Neural cell (in vitro differentiated cells): ENCODE measurements around the gene DBET. TPM values are rescaled to one million over a fixed set of nuclear protein-coding genes. Genes with fewer than 3 reads are reported as not detected.
"Not testable (repeated sequence)": the region's sequence is repeated elsewhere in the genome, so short reads cannot be mapped to it uniquely, and the experiment has no call there.

Experiments used
- H2AFZ ChIP-seq: fragments of 200-600, 300-800 bp; sonication (generic), shearing (Covaris generic); 2 replicates; pipeline ENCODE4 v1.6.0; 2014; ENCODE audit warnings: low read depth, mild to moderate bottlenecking, antibody characterized with exemption, low read length, moderate library complexity
- H3F3A ChIP-seq: fragments of 200-600 bp; shearing (Covaris generic); 2 replicates; pipeline ENCODE4 v1.6.1; 2016; ENCODE audit warnings: mild to moderate bottlenecking, moderate library complexity, mixed read lengths, antibody characterized with exemption, low read length; ENCODE audit not compliant: insufficient read depth, poor library complexity, severe bottlenecking
- H3K27ac ChIP-seq: fragments of 200-600, 300-800 bp; sonication (generic), shearing (Covaris generic); 2 replicates; pipeline ENCODE4 v1.5.1; 2014; ENCODE audit warnings: mild to moderate bottlenecking, low read length, moderate library complexity
- H3K27me3 ChIP-seq: fragments of 300-800, 200-600 bp; sonication (generic), shearing (Covaris generic); 2 replicates; pipeline ENCODE4 v1.6.0; 2014; ENCODE audit warnings: mild to moderate bottlenecking, low read depth, low read length, moderate library complexity; ENCODE audit not compliant: insufficient read depth
- H3K36me3 ChIP-seq: fragments of 300-800, 200-600 bp; sonication (generic), shearing (Covaris generic); 2 replicates; pipeline ENCODE4 v1.5.1; 2014; ENCODE audit warnings: mild to moderate bottlenecking, antibody characterized with exemption, low read length, moderate library complexity; ENCODE audit not compliant: insufficient read depth
- H3K4me2 ChIP-seq: fragments of 300-800, 200-600 bp; sonication (generic), shearing (Covaris generic); 2 replicates; pipeline ENCODE4 v1.6.0; 2014; ENCODE audit warnings: mild to moderate bottlenecking, low read length
- H3K4me3 ChIP-seq: fragments of 300-800, 200-600 bp; sonication (generic), shearing (Covaris generic); 2 replicates; pipeline ENCODE4 v1.5.1; 2014; ENCODE audit warnings: mild to moderate bottlenecking, low read length, moderate library complexity
- H3K79me2 ChIP-seq: fragments of 200-600 bp; shearing (Covaris generic); replicated peaks from 2 replicates; pipeline ENCODE4 v1.6.0; 2014; ENCODE audit warnings: mild to moderate bottlenecking, low read length, moderate library complexity; ENCODE audit not compliant: insufficient read depth
- H3K9ac ChIP-seq: fragments of 300-800, 200-600 bp; sonication (generic), shearing (Covaris generic); 2 replicates; pipeline ENCODE4 v1.6.1; 2016; ENCODE audit warnings: mild to moderate bottlenecking, low read length, mixed read lengths
- H3K9me2 ChIP-seq: fragments of 200-600 bp; shearing (Covaris generic); 2 replicates; pipeline ENCODE4 v1.6.1; 2016; ENCODE audit warnings: mild to moderate bottlenecking, low read length, mixed read lengths; ENCODE audit not compliant: insufficient read depth
- H3K9me3 ChIP-seq: fragments of 200-600, 300-800 bp; sonication (generic), shearing (Covaris generic); 2 replicates; pipeline ENCODE4 v1.6.1; 2016; ENCODE audit warnings: mild to moderate bottlenecking, mixed run types, low read length, moderate library complexity, mixed read lengths
- H4K20me1 ChIP-seq: fragments of 200-600 bp; shearing (Covaris generic); 2 replicates; pipeline ENCODE4 v1.6.1; 2016; ENCODE audit warnings: mild to moderate bottlenecking, mixed run types; ENCODE audit not compliant: insufficient read depth
- EZH2 ChIP-seq: fragments of 200-600, 300-800 bp; shearing (Covaris generic), sonication (generic); IDR thresholded peaks from 2 replicates; pipeline ENCODE4 v1.6.1; 2014; ENCODE audit warnings: antibody characterized with exemption, low read length, borderline replicate concordance, mild to moderate bottlenecking; ENCODE audit not compliant: insufficient read depth, poor library complexity, severe bottlenecking
- MXI1 ChIP-seq: fragments of 450-650 bp; conservative IDR thresholded peaks from 2 replicates; pipeline ENCODE4 v1.6.1; 2014; ENCODE audit warnings: antibody characterized with exemption, mild to moderate bottlenecking; ENCODE audit not compliant: poor library complexity, severe bottlenecking
- POLR2AphosphoS5 ChIP-seq: IDR thresholded peaks from 2 replicates; pipeline ENCODE4 v1.6.1; 2012
- SMC3 ChIP-seq: fragments of 450-650 bp; conservative IDR thresholded peaks from 2 replicates; pipeline ENCODE4 v1.6.1; 2014; ENCODE audit warnings: antibody characterized with exemption, mild to moderate bottlenecking, moderate library complexity; ENCODE audit not compliant: poor library complexity
- TAF1 ChIP-seq: IDR thresholded peaks from 2 replicates; pipeline ENCODE4 v1.6.1; 2012; ENCODE audit warnings: low read depth
- polyA plus RNA-seq: library from polyadenylated mRNA; depleted of rRNA; stranded (reverse); fragments of >200 nt; gene quantifications from 2 replicates; pipeline ENCODE4 v1.2.3, GENCODE V29; 2014

The DBET gene
- polyA plus RNA-seq, 1 donor from 2014 or later = not detected

DNA sequence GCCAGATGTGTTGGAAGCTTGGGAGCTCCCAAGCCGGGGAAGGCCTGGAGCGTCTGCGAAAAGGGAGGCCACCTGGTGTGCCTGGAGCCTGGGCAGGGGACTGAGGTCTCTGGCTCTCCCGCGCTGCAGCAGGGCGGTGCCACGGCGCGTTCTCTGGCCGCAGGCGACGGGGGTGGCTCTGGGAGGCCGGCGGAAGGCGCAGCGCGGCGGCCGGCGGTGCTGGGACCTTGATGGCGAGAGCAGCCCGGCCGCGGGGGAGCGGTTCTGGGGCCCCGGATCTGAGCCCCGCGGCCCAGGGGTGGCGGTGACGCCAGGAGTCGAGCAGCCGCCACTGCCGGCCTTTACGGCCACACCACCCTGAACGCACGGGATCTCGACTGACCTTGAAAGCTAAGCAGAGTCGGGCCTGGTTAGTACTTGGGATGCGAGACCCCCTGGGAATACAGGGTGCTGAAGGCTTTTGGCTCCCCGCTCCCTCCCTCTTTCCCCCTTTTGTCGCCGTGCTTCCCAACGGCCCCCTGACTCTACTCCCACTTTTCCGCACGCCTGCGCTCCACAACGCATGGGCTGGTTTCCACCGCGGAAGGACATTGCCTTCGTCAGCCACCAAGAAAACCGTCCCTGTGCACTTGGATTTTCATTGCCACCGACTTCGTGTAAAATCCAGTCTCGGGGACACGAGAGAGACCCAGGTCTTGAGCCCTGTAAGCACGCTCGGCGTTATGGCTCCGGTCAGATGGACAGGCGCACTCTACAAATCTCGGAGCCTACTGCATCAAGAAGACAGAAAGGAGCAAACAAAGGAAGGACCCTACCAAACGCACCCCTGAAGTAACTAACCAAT is 46.7 kb upstream of the DBET start:
- Histone ChIP-seq H3K27me3 (peaks cover 80% of the 10 kb centered on the region), H3K4me2 (no peak overlapping the region), H3K9ac (no peak overlapping the region), H3F3A (no peaks in the 10 kb centered on the region), H3K4me3 (peak overlapping the region; percentile 54), H3K9me2 (no peaks in the 10 kb centered on the region), H2AFZ (no peak overlapping the region), H3K27ac (no peak overlapping the region), H3K79me2 (no peaks in the 10 kb centered on the region), H3K36me3 (no peaks in the 10 kb centered on the region), H3K9me3 (no peaks in the 10 kb centered on the region), H4K20me1 (no peaks in the 10 kb centered on the region)
- TF ChIP-seq TAF1 = no peak

DNA sequence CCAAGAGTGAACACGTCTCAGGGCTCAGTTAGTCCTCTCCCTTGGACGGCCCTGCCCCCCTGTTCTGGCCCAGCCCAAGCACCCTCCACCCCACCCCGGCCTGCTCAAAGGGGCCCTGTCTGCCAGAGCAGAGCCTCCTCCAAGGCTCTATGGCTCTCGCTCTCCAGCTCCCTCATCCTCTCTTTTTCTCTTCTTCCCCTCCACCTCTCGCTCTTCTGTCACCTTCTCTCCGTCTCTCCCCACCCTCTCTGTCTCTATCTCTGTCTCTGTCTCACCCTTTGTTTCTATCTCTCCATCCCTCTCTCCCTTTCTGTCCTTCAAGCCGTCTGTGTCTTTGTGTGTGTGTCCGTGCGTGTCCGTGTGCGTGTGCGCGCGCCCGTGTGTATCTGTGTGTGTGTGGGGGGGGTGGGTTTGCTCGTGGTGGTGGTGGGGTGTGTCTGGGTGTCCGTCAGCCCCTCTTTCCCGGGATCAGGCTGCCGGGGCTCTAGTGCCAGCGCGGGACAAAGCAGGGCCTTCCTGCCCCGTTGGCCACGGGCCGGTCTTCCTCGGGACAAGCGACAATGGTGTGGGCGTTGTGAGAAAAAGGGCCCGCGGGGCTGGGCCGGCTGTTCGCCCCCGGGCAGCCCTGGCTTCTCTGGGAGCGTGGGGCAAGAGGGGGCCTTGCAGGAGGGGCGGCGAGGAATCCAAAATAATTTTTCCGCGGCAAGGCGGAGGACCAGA is 45.9 kb upstream of the DBET start:
- Histone ChIP-seq H3K36me3 (no peaks in the 10 kb centered on the region), H3K9me3 (no peaks in the 10 kb centered on the region), H3F3A (no peaks in the 10 kb centered on the region), H3K27ac (no peak overlapping the region), H3K4me2 (no peak overlapping the region), H3K4me3 (no peak overlapping the region), H3K9ac (no peak overlapping the region), H3K79me2 (no peaks in the 10 kb centered on the region), H4K20me1 (no peaks in the 10 kb centered on the region), H3K9me2 (no peaks in the 10 kb centered on the region), H2AFZ (no peak overlapping the region), H3K27me3 (peaks cover 84% of the 10 kb centered on the region)
- TF ChIP-seq MXI1 (no peak), POLR2AphosphoS5 (no peak), EZH2 (peak; percentile 81)

DNA sequence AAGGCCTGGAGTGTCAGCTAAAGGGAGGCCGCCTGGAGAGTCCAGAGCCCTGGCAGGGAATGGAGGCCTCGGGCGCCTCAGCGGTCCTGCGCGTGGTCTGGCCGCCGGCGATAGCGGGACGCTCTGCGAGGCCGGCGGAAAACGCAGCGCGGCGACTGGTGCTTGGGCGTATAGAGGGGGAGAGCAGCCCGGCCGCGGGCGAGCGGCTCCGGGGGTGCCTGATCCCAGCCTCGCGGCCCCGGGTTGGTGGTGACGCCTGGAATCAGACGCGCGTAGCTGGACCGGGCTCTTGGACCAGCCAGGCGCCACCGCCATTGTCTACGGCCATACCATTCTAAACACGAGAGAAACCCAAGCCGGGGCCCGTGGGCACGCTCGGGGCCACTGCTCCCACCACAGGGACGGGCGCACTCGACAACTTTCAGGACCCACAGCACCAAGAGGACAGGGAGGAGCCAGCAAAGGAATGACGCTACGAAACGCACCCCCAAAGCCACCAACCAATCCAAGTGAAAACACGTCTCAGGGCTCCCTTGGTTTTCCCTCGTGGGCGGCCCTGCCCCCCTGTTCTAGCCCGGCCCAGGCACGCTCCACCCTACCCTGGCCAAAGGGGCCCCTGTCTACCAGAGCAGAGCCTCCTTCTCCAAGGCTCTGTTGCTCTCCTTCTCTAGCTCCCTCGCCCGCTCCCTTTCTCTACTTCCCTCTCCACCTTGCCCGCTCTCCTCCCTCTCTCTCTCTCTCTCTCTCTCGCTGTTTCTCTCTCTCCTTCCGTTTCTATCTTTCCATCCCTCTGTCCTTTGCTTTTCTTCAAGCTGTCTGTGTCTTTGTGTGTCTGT is 45.1 kb upstream of the DBET start:
- no peak overlapping the region for H3K9ac ChIP-seq
- H3K79me2 ChIP-seq = no peaks in the 10 kb centered on the region
- H3K27ac ChIP-seq = no peak overlapping the region
- no peaks in the 10 kb centered on the region for H3K36me3 ChIP-seq
- TF ChIP-seq EZH2 = peak; percentile 69
- TF ChIP-seq SMC3 = no peak
- H4K20me1 ChIP-seq = no peaks in the 10 kb centered on the region
- H3K9me2 ChIP-seq = no peaks in the 10 kb centered on the region
- H3K27me3 ChIP-seq = peaks cover 81% of the 10 kb centered on the region
- H3K4me3 ChIP-seq = peak overlapping the region; percentile 31
- H2AFZ ChIP-seq = no peak overlapping the region
- no peaks in the 10 kb centered on the region for H3K9me3 ChIP-seq
- no peak overlapping the region for H3K4me2 ChIP-seq
- no peaks in the 10 kb centered on the region for H3F3A ChIP-seq

DNA sequence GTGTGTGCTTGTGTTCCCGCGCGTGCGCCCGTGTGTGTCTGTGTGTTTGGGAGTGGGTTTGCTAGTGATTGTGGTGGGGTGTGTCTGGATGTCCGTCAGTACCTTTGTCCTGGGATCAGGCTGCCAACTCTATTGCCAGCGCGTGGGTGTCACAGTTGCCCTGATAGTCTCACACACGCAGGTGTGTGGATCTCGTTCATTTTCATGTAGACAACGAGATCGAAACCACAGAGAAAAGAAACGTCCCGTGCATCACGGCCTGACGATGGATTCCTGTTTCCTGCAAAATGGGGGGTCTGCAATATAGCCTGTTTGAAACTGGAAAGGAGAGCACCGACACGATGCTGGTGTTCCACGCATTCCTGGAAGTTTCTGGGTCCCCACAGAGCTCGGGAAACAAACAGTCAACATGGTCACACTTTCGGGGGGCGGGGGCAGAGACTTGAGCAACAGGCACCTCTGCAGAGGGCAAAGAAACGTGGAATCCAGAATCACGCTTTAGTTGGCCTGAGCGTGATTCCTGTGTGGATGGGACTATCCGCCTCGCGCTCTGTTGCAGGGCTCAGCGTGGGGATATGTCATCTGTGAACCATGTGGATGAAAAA is 44.3 kb upstream of the DBET start:
- H4K20me1 ChIP-seq, H3K36me3 ChIP-seq, H3K9ac ChIP-seq, H3K79me2 ChIP-seq, H3K27ac ChIP-seq, H3K9me3 ChIP-seq, H3F3A ChIP-seq, H3K4me2 ChIP-seq, H2AFZ ChIP-seq, H3K9me2 ChIP-seq: not testable (repeated sequence)
- Histone ChIP-seq H3K4me3 (peak overlapping the region; percentile 69), H3K27me3 (peaks cover 74% of the 10 kb centered on the region)
